ENCODE data around the gene SMAD5. TPM values are rescaled to one million over a fixed set of nuclear protein-coding genes. Genes with fewer than 3 reads are reported as not detected.

The SMAD5 gene
- total and polyA plus RNA-seq, 2 of the 8 experiments (the other 6 are each of a cell fraction or from before 2014, with no cell fraction given), result 30.2 to 60.5 TPM

DNA sequence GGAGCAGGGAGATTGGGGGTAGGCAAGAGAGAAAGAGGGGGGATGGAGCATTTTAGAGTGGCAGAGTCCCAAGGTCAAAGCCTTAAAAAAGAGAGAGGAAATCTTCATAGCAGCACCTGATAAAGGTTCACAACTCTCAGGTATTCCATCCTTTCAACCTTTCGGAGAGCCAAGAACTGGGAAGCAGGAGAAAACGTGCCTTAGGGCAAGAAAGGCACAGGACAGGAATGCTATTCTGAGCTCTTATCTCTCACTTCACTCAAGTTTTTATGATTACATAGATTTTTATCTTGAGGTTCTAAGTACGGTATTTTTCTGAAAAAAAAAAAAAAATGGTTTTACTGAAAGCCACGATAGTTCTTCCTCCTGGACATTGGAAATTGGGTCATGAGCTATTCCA is 34.5 kb upstream of the SMAD5 start:
- POLR2A ChIA-PET (ENCODE audit: partially characterized antibody), result interaction anchor here (0.6 to 1.3 kb wide), 2 partner anchors 13 to 34 kb away, joined by 4 to 5 read pairs; partner anchors contain the start of gene SMAD5
- CTCF ChIA-PET (ENCODE audit: partially characterized antibody), result interaction anchor here (0.7 to 8.0 kb wide), 2 partner anchors 15 to 1609 kb away, joined by 5 to 46 read pairs; no protein-coding TSS in a partner anchor
- TF ChIP-seq SIN3A (conservative IDR thresholded peaks at IDR 0.05 in 1 of 2, IDR thresholded peaks at IDR 0.05 in 1 of 2; ENCODE audit: low read depth in 1 of 2, low read length in 2 of 2), result no peak
- no peak for TF ChIP-seq RFX5 (IDR thresholded peaks at IDR 0.05; ENCODE audit: borderline replicate concordance, low read depth, low read length)
- no peak for TF ChIP-seq JUND (IDR thresholded peaks at IDR 0.05; ENCODE audit: low read length)
- TF ChIP-seq CBX8 (IDR thresholded peaks at IDR 0.05; ENCODE audit: borderline replicate concordance, low read depth, low read length), result no peak
- TF ChIP-seq SIRT6 (IDR thresholded peaks at IDR 0.05; ENCODE audit: low read length), result no peak
- TF ChIP-seq KDM5A (IDR thresholded peaks at IDR 0.05; ENCODE audit: low read length), result no peak
- TF ChIP-seq TEAD4 (IDR thresholded peaks at IDR 0.05; ENCODE audit: low read depth, low read length), result no peak
- no peak for TF ChIP-seq POU5F1 (IDR thresholded peaks at IDR 0.05; ENCODE audit: low read depth, low read length)
- TF ChIP-seq RNF2 (IDR thresholded peaks at IDR 0.05; ENCODE audit: borderline replicate concordance, low read depth, low read length, missing control alignments, poor library complexity, severe bottlenecking), result no peak
- no peak for TF ChIP-seq EP300 (IDR thresholded peaks at IDR 0.05; ENCODE audit: borderline replicate concordance in 1 of 2, low read depth in 2 of 2, low read length in 2 of 2)
- no peak for TF ChIP-seq CEBPB (IDR thresholded peaks at IDR 0.05; ENCODE audit: low read depth, low read length)
- TF ChIP-seq SP2 (IDR thresholded peaks at IDR 0.05; ENCODE audit: low read length), result no peak
- TF ChIP-seq HDAC6 (IDR thresholded peaks at IDR 0.05; ENCODE audit: low read depth, low read length), result no peak

More for the DNA sequence above, 34.5 kb upstream of the SMAD5 start:
- no peaks in the 10 kb centered on the region for H3K79me1 ChIP-seq (ENCODE audit: low read depth, low read length)
- H3K14ac ChIP-seq (ENCODE audit: insufficient read length), result no peak overlapping the region
- FAIRE-seq, result no peak
- H2AFZ ChIP-seq (ENCODE audit: low read length), result 0 out of 2 replicates have a peak overlapping the region, but pooled peaks have one; percentile 48
- H3K36me3 ChIP-seq (ENCODE audit: control insufficient read depth in 2 of 4, insufficient read depth in 4 of 4, low read length in 3 of 4), result no peaks in the 10 kb centered on the region
- no peak overlapping the region for H4K8ac ChIP-seq (ENCODE audit: extremely low read depth, insufficient read depth, low read length)
- H2BK5ac ChIP-seq (ENCODE audit: low read depth, low read length), result no peak overlapping the region
- H2AK5ac ChIP-seq (ENCODE audit: low read depth, low read length), result no peak overlapping the region
- no peak overlapping the region for H3K56ac ChIP-seq (replicated peaks; ENCODE audit: insufficient read length, low read depth, low read length)
- no peak overlapping the region for H3K4me3 ChIP-seq (ENCODE audit: extremely low read depth in 1 of 4, insufficient read depth in 2 of 4, low read depth in 3 of 4, low read length in 4 of 4)
- no peak overlapping the region for H4K91ac ChIP-seq (replicated peaks; ENCODE audit: insufficient read length, low read length)
- H2BK20ac ChIP-seq (ENCODE audit: low read length), result no peak overlapping the region
- no peak overlapping the region for H3K9ac ChIP-seq (replicated peaks in 1 of 4; ENCODE audit: extremely low read depth in 1 of 4, low read depth in 3 of 4, low read length in 3 of 4)
- H3K23ac ChIP-seq (ENCODE audit: insufficient read length), result no peak overlapping the region
- 70% methylated on average over 4 of the region's 4 CpGs; no CpG with 5 or more reads in 1 of the 2 experiments for WGBS, 2 experiments (ENCODE audit: extremely low coverage in 1 of 2, insufficient coverage in 1 of 2, insufficient read length in 1 of 2, insufficient replicate concordance in 2 of 2, low coverage in 1 of 2, low lambda C conversion rate in 2 of 2, missing lambda C conversion rate in 1 of 2)
- no peaks in the 10 kb centered on the region for H3K9me3 ChIP-seq (ENCODE audit: insufficient read depth in 2 of 2, low read depth in 1 of 2, low read length in 1 of 2)
- no peak overlapping the region for H2BK15ac ChIP-seq (ENCODE audit: low read length)
- no peaks in the 10 kb centered on the region for H4K20me1 ChIP-seq (replicated peaks in 1 of 2; ENCODE audit: control insufficient read depth in 1 of 2, insufficient read depth in 2 of 2, low read length in 2 of 2)
- no peak overlapping the region for H4K5ac ChIP-seq (ENCODE audit: insufficient read length, low read depth, low read length)
- no peak for DNase-seq (ENCODE audit: low read depth in 1 of 2, low spot score in 2 of 2)
- no peak overlapping the region for H2BK12ac ChIP-seq (ENCODE audit: low read depth, low read length)
- no peak overlapping the region for H3K27ac ChIP-seq (ENCODE audit: low read depth, low read length)
- H2BK120ac ChIP-seq (replicated peaks; ENCODE audit: low read depth, low read length), result no peak overlapping the region
- H3K4me2 ChIP-seq (ENCODE audit: insufficient read depth in 1 of 2, low read depth in 2 of 2, low read length in 2 of 2), result 0 out of 4 replicates have a peak overlapping the region, but pooled peaks of 1 of the 2 experiments have one; percentile 21
- H3K79me2 ChIP-seq (ENCODE audit: control insufficient read depth in 1 of 2, insufficient read depth in 2 of 2, low read length in 2 of 2), result no peaks in the 10 kb centered on the region
- H3K4me1 ChIP-seq (replicated peaks in 1 of 4; ENCODE audit: control insufficient read depth in 3 of 4, insufficient read depth in 4 of 4, low read length in 3 of 4), result peaks cover 3 to 6% (median 4%) of the 10 kb centered on the region in 4 experiments; a peak in 4 of 7 replicates
- H3K18ac ChIP-seq (ENCODE audit: extremely low read depth, low read length), result no peak overlapping the region
- H3K23me2 ChIP-seq (ENCODE audit: low read depth, low read length), result 0 out of 2 replicates have a peak, but pooled peaks cover 1% of the 10 kb centered on the region
- H3K4ac ChIP-seq (replicated peaks; ENCODE audit: insufficient read length, low read depth, low read length), result no peak overlapping the region
- no peaks in the 10 kb centered on the region for H3K27me3 ChIP-seq (replicated peaks in 1 of 4; ENCODE audit: control insufficient read depth in 3 of 4, extremely low read depth in 1 of 4, insufficient read depth in 3 of 4, low read length in 3 of 4)

Data from H1 (cell line).